CD4-positive, alpha-beta T cell (primary cell): ENCODE results near the gene VPS33B. TPM values are rescaled to one million over a fixed set of nuclear protein-coding genes. Genes with fewer than 3 reads are reported as not detected.

Experiments
- ATAC-seq: fragments of 200-7000 bp; cut with Tn5 transposase; one replicate; pipeline ENCODE4 v1.10.0; 2022; ENCODE audit warnings: mild to moderate bottlenecking; ENCODE audit not compliant: poor library complexity
- CTCF ChIA-PET: fragments of 350-600 bp; sonication (Branson Sonifier 250); formaldehyde crosslinking; loops from one replicate; lab custom pipeline; 2021; ENCODE audit warnings: antibody characterized with exemption, inconsistent platforms; lab: Charles Lee
- POLR2A ChIA-PET: fragments of 350-600 bp; sonication (Branson Sonifier 250); formaldehyde crosslinking; loops from one replicate; lab custom pipeline; 2021; ENCODE audit warnings: antibody characterized with exemption, inconsistent platforms; lab: Charles Lee
- DNase-seq, 14 experiments: peaks; one replicate each; pipeline ENCODE4 v3.0.0-alpha.2; 2013 to 2020; ENCODE audit warnings: mixed read lengths in 2 of 14
- H3K27ac ChIP-seq, 2 donors: one replicate each; pipeline versions ENCODE4 v1.5.1 to v1.7.0; 2013; ENCODE audit warnings: low read length in 2 of 2, low read depth in 1 of 2, mild to moderate bottlenecking in 1 of 2
- H3K27me3 ChIP-seq, 2 experiments: 1 replicate in 1 of 2; 2 replicates in 1 of 2; pipeline versions ENCODE4 v1.6.1 to v1.7.0; 2013; ENCODE audit warnings: low read length in 2 of 2, control low read depth in 1 of 2, mild to moderate bottlenecking in 1 of 2, moderate library complexity in 1 of 2; ENCODE audit not compliant: insufficient read depth in 2 of 2, control insufficient read depth in 1 of 2
- H3K36me3 ChIP-seq: one replicate; pipeline ENCODE4 v1.6.1; 2013; ENCODE audit warnings: low read length, control low read depth; ENCODE audit not compliant: insufficient read depth
- H3K4me1 ChIP-seq: one replicate; pipeline ENCODE4 v1.6.1; 2013; ENCODE audit warnings: low read length, control low read depth; ENCODE audit not compliant: insufficient read depth
- H3K4me3 ChIP-seq: one replicate; pipeline ENCODE4 v1.5.1; 2013; ENCODE audit warnings: mild to moderate bottlenecking, low read length, moderate library complexity
- H3K9me3 ChIP-seq, 2 experiments: 1 replicate in 1 of 2; 2 replicates in 1 of 2; pipeline versions ENCODE4 v1.6.1 to v1.7.0; 2013; ENCODE audit warnings: low read length in 2 of 2, mild to moderate bottlenecking in 2 of 2, control low read depth in 1 of 2, moderate library complexity in 1 of 2; ENCODE audit not compliant: control insufficient read depth in 1 of 2, insufficient read depth in 1 of 2
- H3K27ac Mint-ChIP-seq: one replicate; pipeline ENCODE4 v1.8.0; 2020; ENCODE audit warnings: mixed read lengths
- H3K27me3 Mint-ChIP-seq: one replicate; pipeline ENCODE4 v1.8.0; 2021; ENCODE audit warnings: mixed read lengths
- H3K36me3 Mint-ChIP-seq: one replicate; pipeline ENCODE4 v1.8.0; 2021; ENCODE audit warnings: low read depth, mixed read lengths
- H3K4me1 Mint-ChIP-seq: one replicate; pipeline ENCODE4 v1.8.0; 2021; ENCODE audit warnings: low read depth, mixed read lengths
- H3K4me3 Mint-ChIP-seq: one replicate; pipeline ENCODE4 v1.8.0; 2020; ENCODE audit warnings: mild to moderate bottlenecking, mixed read lengths
- H3K9me3 Mint-ChIP-seq: one replicate; pipeline ENCODE4 v1.8.0; 2020; ENCODE audit warnings: mixed read lengths
- CTCF ChIP-seq: fragments of 200-600 bp; IDR thresholded peaks from one replicate; pipeline ENCODE4 v1.8.0; 2022; ENCODE audit warnings: antibody characterized with exemption, mild to moderate bottlenecking
- intact Hi-C, 2 experiments: fragments of 100-400 bp; cut with DNase I in 1 of 2; cut with micrococcal nuclease in 1 of 2; formaldehyde crosslinking; loops; one replicate each; pipeline versions ENCODE4 v1.15.1 to v1.9.0; 2023 to 2025; cut with DNase I, micrococcal nuclease
- total RNA-seq, 174 experiments: library from RNA in 2 of 174; stranded (reverse) in 2 of 174; gene quantifications; one replicate each; pipeline ENCODE4 v1.2.3 and lab custom pipeline; 2021 to 2026

Gene VPS33B
- total RNA-seq, 2 experiments from 2014 or later, result 17.2 to 23.8 TPM

DNA sequence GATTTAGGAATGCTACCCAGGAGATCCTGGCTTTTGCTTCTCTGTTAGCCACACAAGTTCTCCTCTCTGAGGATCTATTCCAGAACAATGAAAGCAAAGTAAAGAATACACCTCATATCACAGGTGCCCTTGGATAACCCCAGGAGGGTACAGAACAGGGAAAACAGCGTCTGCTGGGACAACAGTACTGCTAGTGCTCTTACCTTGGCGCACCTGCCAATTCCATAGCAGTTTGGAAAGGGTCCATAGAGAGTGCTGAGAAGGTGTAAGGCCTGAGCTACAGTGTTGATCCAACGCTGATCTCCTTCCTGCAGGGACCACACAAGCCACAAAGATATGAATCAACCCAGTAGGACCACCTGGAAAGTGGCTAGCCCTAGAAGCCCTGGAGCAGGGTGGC is 15.1 kb downstream of the VPS33B start:
- H3K4me3 Mint-ChIP-seq, result no peak overlapping the region
- DNase-seq (no peak), ATAC-seq (no peak)
- Histone ChIP-seq H3K27me3 (no peaks in the 10 kb centered on the region), H3K4me3 (no peak overlapping the region), H3K27ac (no peak overlapping the region), H3K9me3 (no peaks in the 10 kb centered on the region), H3K4me1 (no peaks in the 10 kb centered on the region), H3K36me3 (peaks cover 85% of the 10 kb centered on the region)
- intact Hi-C loops, result no loop called here
- ChIA-PET CTCF (no interaction called here), POLR2A (no interaction called here)
- no peaks in the 10 kb centered on the region for H3K9me3 Mint-ChIP-seq
- H3K36me3 Mint-ChIP-seq, result peaks cover 84% of the 10 kb centered on the region
- no peaks in the 10 kb centered on the region for H3K27me3 Mint-ChIP-seq
- no peak overlapping the region for H3K27ac Mint-ChIP-seq
- no peaks in the 10 kb centered on the region for H3K4me1 Mint-ChIP-seq
- TF ChIP-seq CTCF, result no peak

DNA sequence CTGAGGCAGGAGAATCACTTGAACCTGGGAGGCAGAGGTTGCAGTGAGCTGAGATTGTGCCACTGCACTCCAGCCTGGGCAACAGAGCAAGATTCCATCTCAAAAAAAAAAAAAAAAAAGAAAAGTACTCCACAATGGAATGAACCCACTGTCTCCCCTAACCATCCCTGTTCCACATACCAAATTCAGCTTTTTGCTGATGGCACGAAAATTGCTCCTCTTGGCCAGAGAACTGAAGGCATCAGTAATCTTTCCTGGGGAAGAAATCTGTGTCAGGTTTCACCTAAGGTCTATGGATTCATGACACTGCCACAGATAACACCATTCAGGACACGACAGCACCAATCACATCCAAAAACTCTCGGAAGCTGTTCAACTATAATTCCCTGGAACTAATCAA is 21.2 kb downstream of the VPS33B start:
- Mint-ChIP-seq H3K9me3 (no peaks in the 10 kb centered on the region), H3K27ac (no peak overlapping the region), H3K4me1 (no peaks in the 10 kb centered on the region), H3K27me3 (no peaks in the 10 kb centered on the region), H3K4me3 (no peak overlapping the region), H3K36me3 (peaks cover 82% of the 10 kb centered on the region)
- ATAC-seq (no peak), DNase-seq (no peak)
- TF ChIP-seq CTCF, result no peak
- ChIA-PET CTCF (no interaction called here), POLR2A (no interaction called here)
- Histone ChIP-seq H3K36me3 (peaks cover 70% of the 10 kb centered on the region), H3K4me3 (no peak overlapping the region), H3K27ac (no peak overlapping the region), H3K9me3 (no peaks in the 10 kb centered on the region), H3K27me3 (no peaks in the 10 kb centered on the region), H3K4me1 (no peaks in the 10 kb centered on the region)
- intact Hi-C loops, result no loop called here

DNA sequence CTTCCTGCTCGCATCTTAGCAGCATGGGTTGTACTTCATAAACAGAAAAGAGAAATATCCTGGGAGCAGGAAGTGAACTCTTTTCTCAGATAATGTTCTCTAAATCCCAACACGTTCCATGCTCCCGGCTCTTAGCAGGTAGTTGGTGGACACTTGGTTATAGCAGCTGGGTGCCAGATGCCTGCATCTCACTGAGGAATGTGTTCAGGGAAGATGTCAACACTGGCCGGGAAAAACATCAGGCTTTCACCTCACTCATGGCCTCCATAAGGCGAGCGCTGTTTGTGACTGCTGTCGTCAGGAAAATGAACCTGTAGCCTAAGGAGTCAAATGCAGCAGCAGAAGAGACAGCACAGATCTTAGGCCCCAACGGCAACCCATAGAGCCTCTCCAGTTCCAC is 23.7 kb downstream of the VPS33B start:
- no peak overlapping the region for H3K27ac ChIP-seq

More for the DNA sequence above, 23.7 kb downstream of the VPS33B start:
- Mint-ChIP-seq H3K36me3 (peaks cover 72% of the 10 kb centered on the region), H3K9me3 (no peaks in the 10 kb centered on the region), H3K4me1 (peaks cover 15% of the 10 kb centered on the region), H3K4me3 (no peak overlapping the region), H3K27ac (peak overlapping the region; percentile 17), H3K27me3 (no peaks in the 10 kb centered on the region)
- no peaks in the 10 kb centered on the region for H3K9me3 ChIP-seq
- ChIA-PET CTCF (no interaction called here), POLR2A (no interaction called here)
- no peak for ATAC-seq
- H3K36me3 ChIP-seq, result peaks cover 48% of the 10 kb centered on the region
- TF ChIP-seq CTCF, result no peak
- intact Hi-C loops, result loop anchor here (5.0 to 10.0 kb wide), 2 partner anchors 61 to 64 kb away; partner anchors contain the start of genes UNC45A (in 2 of the 2) and HDDC3 (in 1 of the 2)
- H3K4me3 ChIP-seq, result no peak overlapping the region
- no peaks in the 10 kb centered on the region for H3K27me3 ChIP-seq
- DNase-seq, result no peak
- peaks cover 4% of the 10 kb centered on the region for H3K4me1 ChIP-seq
